HCT116 (cell line): Measurements from ENCODE around the gene VSTM1. TPM values are rescaled to one million over a fixed set of nuclear protein-coding genes. Genes with fewer than 3 reads are reported as not detected.

Experiments
- ATAC-seq: fragments of 200-7000 bp; cut with Tn5 transposase; 2 replicates; pipeline ENCODE4 v1.9.1; 2020; ENCODE audit warnings: mild to moderate bottlenecking, moderate library complexity
- BruUV-seq: library from RNA; stranded (reverse); fragments of 400-500 nt; replicated peaks from 2 replicates; lab custom pipeline; 2021; lab: Mats Ljungman, UMichigan
- CTCF ChIA-PET: fragments of 300-600 bp; sonication (Branson Sonifier 250); formaldehyde crosslinking; loops from one replicate; lab custom pipeline; 2021; ENCODE audit warnings: antibody characterized with exemption; lab: Charles Lee
- POLR2A ChIA-PET: fragments of 300-600, 350-600 bp; sonication (Branson Sonifier 250); formaldehyde crosslinking; loops from one replicate; lab custom pipeline; 2021; ENCODE audit warnings: antibody characterized with exemption; lab: Charles Lee
- RAD21 ChIA-PET, 2 experiments: fragments of 300-600 bp; sonication (Branson Sonifier 250); formaldehyde crosslinking; loops; one replicate each; lab custom pipeline; 2023; ENCODE audit warnings: low total read pairs in 2 of 2; ENCODE audit not compliant: uncharacterized antibody in 2 of 2, unreplicated experiment in 2 of 2, low non-redundant PET in 1 of 2; lab: Charles Lee
- DNase-seq: peaks from one replicate; pipeline ENCODE4 v3.0.0-alpha.2; 2010; ENCODE audit warnings: low read depth, low spot score
- H2AFZ ChIP-seq: fragments of 200-600 bp; shearing (Covaris generic), sonication (generic); 2 replicates; pipeline ENCODE4 v1.6.1; 2017; ENCODE audit warnings: low read depth, mixed run types, mixed read lengths, antibody characterized with exemption, low read length; ENCODE audit not compliant: poor library complexity, severe bottlenecking
- H3K27ac ChIP-seq: 2 replicates; pipeline ENCODE4 v1.5.1; 2012; ENCODE audit warnings: low read depth, low read length
- H3K27me3 ChIP-seq: fragments of 200-600 bp; sonication (generic); 2 replicates; pipeline ENCODE4 v1.6.1; 2016; ENCODE audit warnings: mixed run types, low read length, mixed read lengths; ENCODE audit not compliant: insufficient read depth
- H3K36me3 ChIP-seq, 2 experiments: fragments of 200-500 bp in 1 of 2; fragments of 200-600 bp in 1 of 2; sonication (Bioruptor generic) in 1 of 2; sonication (generic) in 1 of 2; 2 replicates each; pipeline versions ENCODE4 v1.5.1 to v1.6.1; 2014 to 2016; ENCODE audit warnings: low read length in 2 of 2, inconsistent platforms in 1 of 2, mixed read lengths in 1 of 2, mixed run types in 1 of 2; ENCODE audit not compliant: insufficient read depth in 2 of 2, control insufficient read depth in 1 of 2
- H3K4me1 ChIP-seq, 2 experiments: fragments of 200-600 bp in 1 of 2; sonication (generic) in 1 of 2; 2 replicates each; pipeline versions ENCODE4 v1.5.1 to v1.6.1; 2012 to 2017; ENCODE audit warnings: low read length in 2 of 2, inconsistent platforms in 1 of 2, mild to moderate bottlenecking in 1 of 2, mixed read lengths in 1 of 2, mixed run types in 1 of 2, moderate library complexity in 1 of 2; ENCODE audit not compliant: insufficient read depth in 2 of 2, control insufficient read depth in 1 of 2
- H3K4me2 ChIP-seq: fragments of 200-600 bp; sonication (generic); 2 replicates; pipeline ENCODE4 v1.6.1; 2017; ENCODE audit warnings: mixed run types, low read length, mixed read lengths
- H3K4me3 ChIP-seq, 2 experiments: fragments of 200-600 bp in 1 of 2; sonication (generic) in 1 of 2; replicated peaks in 1 of 2; 2 replicates each; pipeline ENCODE4 v1.5.1; 2011 to 2016; ENCODE audit warnings: low read length in 2 of 2, control low read depth in 1 of 2, low read depth in 1 of 2, mild to moderate bottlenecking in 1 of 2, mixed read lengths in 1 of 2, mixed run types in 1 of 2
- H3K79me2 ChIP-seq: fragments of 200-600 bp; sonication (generic); 2 replicates; pipeline ENCODE4 v1.6.1; 2017; ENCODE audit warnings: mild to moderate bottlenecking, mixed run types, low read length, moderate library complexity, mixed read lengths; ENCODE audit not compliant: insufficient read depth
- H3K9ac ChIP-seq: fragments of 200-600 bp; sonication (generic); 2 replicates; pipeline ENCODE4 v1.6.1; 2016; ENCODE audit warnings: low read length, mixed read lengths
- H3K9me2 ChIP-seq: fragments of 200-600 bp; sonication (generic), shearing (Covaris generic); 2 replicates; pipeline ENCODE4 v1.6.1; 2017; ENCODE audit warnings: mixed run types, mild to moderate bottlenecking, moderate library complexity; ENCODE audit not compliant: insufficient read depth
- H3K9me3 ChIP-seq, 2 experiments: fragments of 200-500 bp in 1 of 2; fragments of 200-600 bp in 1 of 2; sonication (Bioruptor generic) in 1 of 2; sonication (generic) in 1 of 2; 2 replicates each; pipeline ENCODE4 v1.6.1; 2014 to 2017; ENCODE audit warnings: low read length in 2 of 2, mixed read lengths in 2 of 2, inconsistent platforms in 1 of 2, low read depth in 1 of 2, mild to moderate bottlenecking in 1 of 2, mixed run types in 1 of 2, moderate library complexity in 1 of 2; ENCODE audit not compliant: control insufficient read depth in 1 of 2, insufficient read depth in 1 of 2
- H4K20me1 ChIP-seq: fragments of 200-600 bp; sonication (generic), shearing (Covaris generic); 2 replicates; pipeline ENCODE4 v1.6.1; 2017; ENCODE audit warnings: mixed run types, mild to moderate bottlenecking, moderate library complexity; ENCODE audit not compliant: insufficient read depth
- CBX3 ChIP-seq: IDR thresholded peaks from 2 replicates; pipeline ENCODE4 v1.6.1; 2012; ENCODE audit warnings: low read depth
- CEBPB ChIP-seq: IDR thresholded peaks from 2 replicates; pipeline ENCODE4 v1.6.1; 2012; ENCODE audit warnings: low read depth
- CTCF ChIP-seq, 3 experiments: fragments of 200-600 bp in 1 of 3; sonication (generic) in 1 of 3; IDR thresholded peaks in 2 of 3; conservative IDR thresholded peaks in 1 of 3; 2 replicates each; pipeline ENCODE4 v1.5.1; 2012 to 2017; ENCODE audit warnings: low read depth in 2 of 3, low read length in 2 of 3, antibody characterized with exemption in 1 of 3, borderline replicate concordance in 1 of 3, control low read depth in 1 of 3, mild to moderate bottlenecking in 1 of 3, mixed read lengths in 1 of 3, mixed run types in 1 of 3, moderate library complexity in 1 of 3; ENCODE audit not compliant: insufficient read depth in 1 of 3
- ELF1 ChIP-seq: IDR thresholded peaks from 2 replicates; pipeline ENCODE4 v1.6.1; 2012; ENCODE audit warnings: low read depth, borderline replicate concordance
- EZH2 ChIP-seq: fragments of 200-600 bp; sonication (generic); IDR thresholded peaks from 2 replicates; pipeline ENCODE4 v1.6.1; 2017; ENCODE audit warnings: antibody characterized with exemption, mixed run types
- EZH2phosphoT487 ChIP-seq: fragments of 200-600 bp; IDR thresholded peaks from 2 replicates; pipeline ENCODE4 v1.6.1; 2018; ENCODE audit warnings: antibody characterized with exemption, borderline replicate concordance
- FOSL1 ChIP-seq: IDR thresholded peaks from 2 replicates; pipeline ENCODE4 v1.6.1; 2012; ENCODE audit warnings: low read depth
- MAX ChIP-seq: IDR thresholded peaks from 2 replicates; pipeline ENCODE4 v1.6.1; 2012
- POLR2AphosphoS5 ChIP-seq: IDR thresholded peaks from 2 replicates; pipeline ENCODE4 v1.6.1; 2011; ENCODE audit warnings: mild to moderate bottlenecking, low read depth, low read length, moderate library complexity
- SIN3A ChIP-seq: IDR thresholded peaks from 2 replicates; pipeline ENCODE4 v1.6.1; 2012; ENCODE audit warnings: low read depth
- SP1 ChIP-seq: IDR thresholded peaks from 2 replicates; pipeline ENCODE4 v1.6.1; 2012; ENCODE audit warnings: low read depth
- SRF ChIP-seq: IDR thresholded peaks from 2 replicates; pipeline ENCODE4 v1.6.1; 2012; ENCODE audit warnings: low read depth
- TCF7L2 ChIP-seq: IDR thresholded peaks from 2 replicates; pipeline ENCODE4 v1.7.0; 2011; ENCODE audit warnings: borderline replicate concordance, inconsistent platforms; ENCODE audit not compliant: insufficient read depth, insufficient read length; ENCODE audit errors: extremely low read depth
- ZNF274 ChIP-seq: fragments of 200-500 bp; sonication (Bioruptor generic); IDR thresholded peaks from 2 replicates; pipeline ENCODE4 v1.6.1; 2014; ENCODE audit warnings: mild to moderate bottlenecking, low read depth, low read length, inconsistent platforms
- intact Hi-C: fragments of 100-400 bp; cut with micrococcal nuclease; formaldehyde crosslinking; loops from 2 replicates; pipeline ENCODE4 v1.10.0; 2022
- total RNA-seq: library from RNA; stranded (reverse); gene quantifications from one replicate; pipeline ENCODE4 v1.2.1, GENCODE V29; 2021; ENCODE audit not compliant: unreplicated experiment
- TF ChIP-seq, protein P1 (sequence below): IDR thresholded peaks from 2 replicates; pipeline ENCODE4 v1.6.1; 2012
- TF ChIP-seq, protein P2 (sequence below): IDR thresholded peaks from 2 replicates; pipeline ENCODE4 v1.6.1; 2011; ENCODE audit warnings: mild to moderate bottlenecking, low read length, moderate library complexity; ENCODE audit not compliant: insufficient replicate concordance; ENCODE audit errors: extremely low read depth

Gene VSTM1
- total RNA-seq, 1 experiment from 2014 or later, result not detected

GRCh38 chr19:54107876-54108490 lies 44.3 kb upstream of the VSTM1 start:
- DNase-seq (no peak), ATAC-seq (no peak)
- Histone ChIP-seq H2AFZ (no peak overlapping the region), H3K27ac (no peak overlapping the region), H3K4me1 (no peaks in the 10 kb centered on the region), H3K4me3 (no peak overlapping the region), H3K9me3 (no peaks in the 10 kb centered on the region), H3K27me3 (no peaks in the 10 kb centered on the region), H4K20me1 (no peaks in the 10 kb centered on the region), H3K36me3 (peaks cover 28 to 29% of the 10 kb centered on the region in 2 experiments; a peak in 3 of 4 replicates), H3K79me2 (peaks cover 30% of the 10 kb centered on the region), H3K9me2 (no peaks in the 10 kb centered on the region), H3K4me2 (no peak overlapping the region), H3K9ac (no peak overlapping the region)
- ChIA-PET POLR2A (no interaction called here), RAD21 (no interaction called here), CTCF (no interaction called here)
- intact Hi-C loops, result no loop called here
- BruUV-seq, result no TSS peak
- TF ChIP-seq FOSL1 (no peak), POLR2AphosphoS5 (no peak), ELF1 (no peak)
- TF ChIP-seq, protein P1, sequence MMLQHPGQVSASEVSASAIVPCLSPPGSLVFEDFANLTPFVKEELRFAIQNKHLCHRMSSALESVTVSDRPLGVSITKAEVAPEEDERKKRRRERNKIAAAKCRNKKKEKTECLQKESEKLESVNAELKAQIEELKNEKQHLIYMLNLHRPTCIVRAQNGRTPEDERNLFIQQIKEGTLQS, result no peak

GRCh38 chr19:54106716-54107115 lies 43.0 kb upstream of the VSTM1 start:
- no peak for ATAC-seq
- no TSS peak for BruUV-seq
- Histone ChIP-seq H4K20me1 (no peaks in the 10 kb centered on the region), H3K27ac (no peak overlapping the region), H3K36me3 (peaks cover 28 to 29% of the 10 kb centered on the region in 2 experiments; a peak in 3 of 4 replicates), H3K9me3 (no peaks in the 10 kb centered on the region), H3K4me3 (no peak overlapping the region), H3K9me2 (no peaks in the 10 kb centered on the region), H3K27me3 (no peaks in the 10 kb centered on the region), H3K9ac (no peak overlapping the region), H3K4me1 (peaks cover 0 to 5% of the 10 kb centered on the region in 2 experiments; a peak in 1 of 4 replicates), H3K4me2 (no peak overlapping the region), H2AFZ (no peak overlapping the region), H3K79me2 (peaks cover 34% of the 10 kb centered on the region)
- ChIA-PET POLR2A (interaction anchor here (1.5 kb wide), 1 partner anchor 8 kb away, joined by 3 read pairs; no protein-coding TSS in a partner anchor), RAD21 (no interaction called here), CTCF (no interaction called here)
- intact Hi-C loops, result no loop called here
- no peak for DNase-seq
- TF ChIP-seq MAX (no peak), SRF (no peak), POLR2AphosphoS5 (no peak), EZH2phosphoT487 (no peak), ELF1 (no peak), CTCF (IDR thresholded peaks at IDR 0.05 in 2 of 3, conservative IDR thresholded peaks at IDR 0.05 in 1 of 3; ENCODE audit: borderline replicate concordance in 1 of 3, insufficient read depth in 1 of 3, low read depth in 2 of 3, low read length in 2 of 3) (no peak), CBX3 (no peak), TCF7L2 (no peak), EZH2 (no peak), SP1 (no peak), SIN3A (no peak), ZNF274 (no peak), CEBPB (no peak)
- TF ChIP-seq, protein P2, sequence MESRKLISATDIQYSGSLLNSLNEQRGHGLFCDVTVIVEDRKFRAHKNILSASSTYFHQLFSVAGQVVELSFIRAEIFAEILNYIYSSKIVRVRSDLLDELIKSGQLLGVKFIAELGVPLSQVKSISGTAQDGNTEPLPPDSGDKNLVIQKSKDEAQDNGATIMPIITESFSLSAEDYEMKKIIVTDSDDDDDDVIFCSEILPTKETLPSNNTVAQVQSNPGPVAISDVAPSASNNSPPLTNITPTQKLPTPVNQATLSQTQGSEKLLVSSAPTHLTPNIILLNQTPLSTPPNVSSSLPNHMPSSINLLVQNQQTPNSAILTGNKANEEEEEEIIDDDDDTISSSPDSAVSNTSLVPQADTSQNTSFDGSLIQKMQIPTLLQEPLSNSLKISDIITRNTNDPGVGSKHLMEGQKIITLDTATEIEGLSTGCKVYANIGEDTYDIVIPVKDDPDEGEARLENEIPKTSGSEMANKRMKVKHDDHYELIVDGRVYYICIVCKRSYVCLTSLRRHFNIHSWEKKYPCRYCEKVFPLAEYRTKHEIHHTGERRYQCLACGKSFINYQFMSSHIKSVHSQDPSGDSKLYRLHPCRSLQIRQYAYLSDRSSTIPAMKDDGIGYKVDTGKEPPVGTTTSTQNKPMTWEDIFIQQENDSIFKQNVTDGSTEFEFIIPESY, result no peak
